H1 (cell line): Measurements from ENCODE around the gene ACTR6. TPM values are rescaled to one million over a fixed set of nuclear protein-coding genes. Genes with fewer than 3 reads are reported as not detected.

Experiments used
- CTCF ChIA-PET: fragments of 300-600 bp; sonication (Branson Sonifier 250); formaldehyde crosslinking; loops from one replicate; lab custom pipeline; 2021; ENCODE audit not compliant: partially characterized antibody; lab: Charles Lee
- POLR2A ChIA-PET: fragments of 300-600 bp; sonication (Branson Sonifier 250); formaldehyde crosslinking; loops from one replicate; lab custom pipeline; 2021; ENCODE audit warnings: inconsistent platforms; ENCODE audit not compliant: partially characterized antibody; lab: Charles Lee
- DNase-seq, 2 experiments: peaks; one replicate each; pipeline versions ENCODE4 v3.0.0 to v3.0.0-alpha.2; 2010 to 2022; ENCODE audit warnings: low spot score in 2 of 2, low read depth in 1 of 2, mixed read lengths in 1 of 2
- FAIRE-seq: peaks from 2 replicates; lab custom pipeline; 2011; peaks lifted over from hg19 to GRCh38; lab: Jason Lieb, UNC
- H2AFZ ChIP-seq: 2 replicates; pipeline ENCODE4 v1.8.1; 2012; ENCODE audit warnings: low read length, inconsistent platforms
- H2AK5ac ChIP-seq: 2 replicates; pipeline ENCODE4 v1.6.1; 2013; ENCODE audit warnings: low read depth, low read length
- H2BK120ac ChIP-seq: replicated peaks from 2 replicates; pipeline ENCODE3; 2013; ENCODE audit warnings: low read depth, low read length, inconsistent platforms
- H2BK12ac ChIP-seq: 2 replicates; pipeline ENCODE4 v1.6.1; 2013; ENCODE audit warnings: low read depth, low read length
- H2BK15ac ChIP-seq: 2 replicates; pipeline ENCODE4 v1.6.1; 2013; ENCODE audit warnings: low read length
- H2BK20ac ChIP-seq: 2 replicates; pipeline ENCODE4 v1.6.1; 2013; ENCODE audit warnings: low read length
- H2BK5ac ChIP-seq: 2 replicates; pipeline ENCODE4 v1.6.1; 2013; ENCODE audit warnings: low read depth, low read length
- H3K14ac ChIP-seq: 2 replicates; pipeline ENCODE4 v1.6.1; 2013; ENCODE audit warnings: inconsistent platforms; ENCODE audit not compliant: insufficient read length
- H3K18ac ChIP-seq: 2 replicates; pipeline ENCODE4 v1.6.1; 2013; ENCODE audit warnings: low read length; ENCODE audit errors: extremely low read depth
- H3K23ac ChIP-seq: 2 replicates; pipeline ENCODE4 v1.6.1; 2013; ENCODE audit warnings: inconsistent platforms; ENCODE audit not compliant: insufficient read length
- H3K23me2 ChIP-seq: 2 replicates; pipeline ENCODE4 v1.6.1; 2013; ENCODE audit warnings: low read depth, low read length
- H3K27ac ChIP-seq: 2 replicates; pipeline ENCODE4 v1.6.1; 2011; ENCODE audit warnings: low read depth, low read length, inconsistent platforms
- H3K27me3 ChIP-seq, 4 experiments: replicated peaks in 1 of 4; 1 replicate in 1 of 4; 2 replicates in 3 of 4; pipeline versions ENCODE4 v1.6.1 to v1.8.1; 2011 to 2013; ENCODE audit warnings: low read length in 3 of 4, mild to moderate bottlenecking in 3 of 4, inconsistent platforms in 2 of 4, mixed read lengths in 2 of 4, moderate library complexity in 1 of 4; ENCODE audit not compliant: control insufficient read depth in 3 of 4, insufficient read depth in 3 of 4; ENCODE audit errors: extremely low read depth in 1 of 4
- H3K36me3 ChIP-seq, 4 experiments: 2 replicates each; pipeline versions ENCODE4 v1.6.1 to v1.8.1; 2011 to 2013; ENCODE audit warnings: mild to moderate bottlenecking in 4 of 4, low read length in 3 of 4, moderate library complexity in 2 of 4, control low read depth in 1 of 4, inconsistent platforms in 1 of 4; ENCODE audit not compliant: insufficient read depth in 4 of 4, control insufficient read depth in 2 of 4
- H3K4ac ChIP-seq: replicated peaks from 2 replicates; pipeline ENCODE3; 2013; ENCODE audit warnings: low read length, low read depth, mixed read lengths, inconsistent platforms; ENCODE audit not compliant: insufficient read length
- H3K4me1 ChIP-seq, 4 experiments: replicated peaks in 1 of 4; 1 replicate in 1 of 4; 2 replicates in 3 of 4; pipeline versions ENCODE4 v1.6.1 to v1.8.1; 2011 to 2013; ENCODE audit warnings: low read length in 3 of 4, inconsistent platforms in 2 of 4, mixed read lengths in 1 of 4; ENCODE audit not compliant: insufficient read depth in 4 of 4, control insufficient read depth in 3 of 4
- H3K4me2 ChIP-seq, 2 experiments: 2 replicates each; pipeline versions ENCODE4 v1.6.1 to v1.8.1; 2011 to 2013; ENCODE audit warnings: low read depth in 2 of 2, low read length in 2 of 2, control low read depth in 1 of 2, inconsistent platforms in 1 of 2, mild to moderate bottlenecking in 1 of 2; ENCODE audit not compliant: insufficient read depth in 1 of 2
- H3K4me3 ChIP-seq, 4 experiments: fragments of 200-600, 300-600 bp in 1 of 4; sonication (generic), shearing (Covaris generic), sonication (Bioruptor Twin) in 1 of 4; 2 replicates each; pipeline versions ENCODE4 v1.5.1 to v1.8.1; 2011 to 2016; ENCODE audit warnings: low read length in 4 of 4, low read depth in 3 of 4, control low read depth in 2 of 4, inconsistent platforms in 2 of 4, mild to moderate bottlenecking in 2 of 4, mixed read lengths in 1 of 4, moderate library complexity in 1 of 4; ENCODE audit not compliant: insufficient read depth in 2 of 4; ENCODE audit errors: extremely low read depth in 1 of 4
- H3K56ac ChIP-seq: replicated peaks from 2 replicates; pipeline ENCODE3; 2013; ENCODE audit warnings: low read depth, mild to moderate bottlenecking, mixed read lengths, low read length, inconsistent platforms; ENCODE audit not compliant: insufficient read length
- H3K79me1 ChIP-seq: 2 replicates; pipeline ENCODE4 v1.6.1; 2013; ENCODE audit warnings: low read depth, low read length, control low read depth
- H3K79me2 ChIP-seq, 2 experiments: 2 replicates each; pipeline versions ENCODE4 v1.6.1 to v1.8.1; 2012 to 2013; ENCODE audit warnings: low read length in 2 of 2, mild to moderate bottlenecking in 2 of 2, inconsistent platforms in 1 of 2; ENCODE audit not compliant: insufficient read depth in 2 of 2, control insufficient read depth in 1 of 2
- H3K9ac ChIP-seq, 4 experiments: replicated peaks in 1 of 4; 1 replicate in 1 of 4; 2 replicates in 3 of 4; pipeline versions ENCODE4 v1.6.1 to v1.8.1; 2011 to 2013; ENCODE audit warnings: low read depth in 3 of 4, low read length in 3 of 4, control low read depth in 2 of 4, mild to moderate bottlenecking in 2 of 4, moderate library complexity in 2 of 4, inconsistent platforms in 1 of 4; ENCODE audit errors: extremely low read depth in 1 of 4
- H3K9me3 ChIP-seq, 2 experiments: 2 replicates each; pipeline versions ENCODE4 v1.6.1 to v1.8.1; 2012 to 2013; ENCODE audit warnings: mild to moderate bottlenecking in 2 of 2, moderate library complexity in 2 of 2, control low read depth in 1 of 2, inconsistent platforms in 1 of 2, low read depth in 1 of 2, low read length in 1 of 2, mixed read lengths in 1 of 2; ENCODE audit not compliant: insufficient read depth in 2 of 2
- H4K20me1 ChIP-seq, 2 experiments: replicated peaks in 1 of 2; 2 replicates each; pipeline versions ENCODE3 to v1.8.1; 2011 to 2013; ENCODE audit warnings: inconsistent platforms in 2 of 2, low read length in 2 of 2, mild to moderate bottlenecking in 1 of 2; ENCODE audit not compliant: insufficient read depth in 2 of 2, control insufficient read depth in 1 of 2
- H4K5ac ChIP-seq: 2 replicates; pipeline ENCODE4 v1.6.1; 2013; ENCODE audit warnings: low read length, low read depth, mixed read lengths, inconsistent platforms; ENCODE audit not compliant: insufficient read length
- H4K8ac ChIP-seq: 2 replicates; pipeline ENCODE4 v1.8.0; 2013; ENCODE audit warnings: mild to moderate bottlenecking, moderate library complexity, low read length, inconsistent platforms; ENCODE audit not compliant: insufficient read depth; ENCODE audit errors: extremely low read depth
- H4K91ac ChIP-seq: replicated peaks from 2 replicates; pipeline ENCODE3; 2013; ENCODE audit warnings: low read length, mixed read lengths, inconsistent platforms; ENCODE audit not compliant: insufficient read length
- SP4 ChIP-seq: IDR thresholded peaks from 2 replicates; pipeline ENCODE4 v1.6.1; 2012; ENCODE audit warnings: low read length, inconsistent platforms
- ZNF274 ChIP-seq: IDR thresholded peaks from 2 replicates; pipeline ENCODE4 v1.7.0; 2012; ENCODE audit warnings: low read length, borderline replicate concordance; ENCODE audit errors: extremely low read depth
- WGBS, 2 experiments: shearing (Covaris generic) in 1 of 2; methylation state at CpG; one replicate each; pipeline versions ENCODE4 v1.1.6 to v1.1.7; 2013 to 2015; ENCODE audit warnings: low lambda C conversion rate in 2 of 2, mixed read lengths in 2 of 2, inconsistent platforms in 1 of 2, low coverage in 1 of 2, missing lambda C conversion rate in 1 of 2; ENCODE audit not compliant: insufficient replicate concordance in 2 of 2, insufficient coverage in 1 of 2, insufficient read length in 1 of 2; ENCODE audit errors: extremely low coverage in 1 of 2, missing lambda C conversion rate in 1 of 2; 5-methylcytosine and 5-hydroxymethylcytosine counted together
- polyA plus RNA-seq, 7 experiments: library from polyadenylated mRNA; depleted of rRNA in 3 of 7; stranded (reverse) in 5 of 7; unstranded in 2 of 7; fragments of >200 nt in 5 of 7; fragments of 200-250 nt in 2 of 7; gene quantifications; 1 replicate in 5 of 7; 2 replicates in 1 of 7; 4 replicates in 1 of 7; pipeline versions ENCODE4 v1.2.1 to v1.2.3, GENCODE V29; 2011 to 2013; ENCODE audit warnings: missing spikeins in 2 of 7, mixed read lengths in 2 of 7
- total RNA-seq: library from RNA; stranded (reverse); fragmentation: NEBNext Ultra II Directional; extraction: Animal tissue kit (Norgen Biotek cat#: 25700); gene quantifications from 2 replicates; pipeline ENCODE4 v1.2.1, GENCODE V29; 2021

ACTR6 gene
- total and polyA plus RNA-seq, 2 of the 8 experiments (the other 6 are each of a cell fraction or from before 2014, with no cell fraction given), result 10.2 to 36.8 TPM

GRCh38 chr12:100265732-100266584, 65.3 kb downstream of the ACTR6 start:
- Histone ChIP-seq H3K79me1 (no peaks in the 10 kb centered on the region), H4K8ac (peak overlapping the region; percentile 41), H3K4me1 (peaks cover 0 to 9% (median 3%) of the 10 kb centered on the region in 4 experiments; a peak in 3 of 7 replicates), H3K27me3 (no peaks in the 10 kb centered on the region), H2BK12ac (no peak overlapping the region), H2BK15ac (no peak overlapping the region), H3K23me2 (0 out of 2 replicates have a peak, but pooled peaks cover 4% of the 10 kb centered on the region), H3K9me3 (no peaks in the 10 kb centered on the region), H2BK20ac (no peak overlapping the region), H3K18ac (peak overlapping the region; percentile 41), H3K27ac (no peak overlapping the region), H3K4me2 (peak overlapping the region; percentile 73 to 79), H3K4me3 (peak overlapping the region; percentile 77 to 94 (median 84)), H4K5ac (peak overlapping the region; percentile 17), H3K14ac (no peak overlapping the region), H3K36me3 (no peaks in the 10 kb centered on the region), H3K9ac (peak overlapping the region in 2 of 4 experiments; percentile 36 to 41; a peak in 4 of 7 replicates), H2BK120ac (no peak overlapping the region), H4K91ac (no peak overlapping the region), H2BK5ac (no peak overlapping the region; the same call in 1 of the 2 replicates), H4K20me1 (peaks cover 0 to 5% of the 10 kb centered on the region in 2 experiments), H3K23ac (no peak overlapping the region), H3K56ac (no peak overlapping the region), H2AFZ (peak overlapping the region; percentile 93), H3K79me2 (peaks cover 0 to 34% of the 10 kb centered on the region in 2 experiments; a peak in 3 of 4 replicates), H3K4ac (no peak overlapping the region), H2AK5ac (no peak overlapping the region)
- ChIA-PET CTCF (interaction anchor here (0.8 to 1.6 kb wide), 5 partner anchors 13 to 289 kb away, joined by 3 to 6 read pairs (median 3); no protein-coding TSS in a partner anchor), POLR2A (interaction anchor here (0.8 to 1.8 kb wide), 6 partner anchors 11 to 122 kb away, joined by 3 to 10 read pairs (median 3); no protein-coding TSS in a partner anchor)
- WGBS, 2 experiments, result 75% methylated on average over 11 of the region's 11 CpGs; no CpG with 5 or more reads in 1 of the 2 experiments
- FAIRE-seq (no peak), DNase-seq (no peak)
- TF ChIP-seq SP4 (no peak), ZNF274 (no peak)
